K562 (cell line): ENCODE results near the gene SPTBN4. TPM values are rescaled to one million over a fixed set of nuclear protein-coding genes. Genes with fewer than 3 reads are reported as not detected.

Source experiments
- ATAC-seq: fragments of 200-7000 bp; cut with Tn5 transposase; 3 replicates; pipeline ENCODE4 v1.9.1; 2020; ENCODE audit warnings: moderate library complexity
- BruUV-seq: library from RNA; stranded (reverse); fragments of 400-500 nt; replicated peaks from 2 replicates; lab custom pipeline; 2021; lab: Mats Ljungman, UMichigan
- CTCF ChIA-PET: fragments of 300-600 bp; formaldehyde crosslinking; extraction: SDS; loops from one replicate; lab custom pipeline; 2021; ENCODE audit warnings: low intra/inter-chr PET ratio; lab: Yijun Ruan, JAX
- POLR2A ChIA-PET: fragments of 300-600, 350-650 bp; sonication (Branson Sonifier 250); formaldehyde crosslinking; extraction: SDS; loops from one replicate; lab custom pipeline; 2021; ENCODE audit warnings: antibody characterized with exemption, inconsistent platforms; lab: Yijun Ruan, JAX
- DNase-seq, 4 experiments: peaks; one replicate each; pipeline versions ENCODE4 v3.0.0 to v3.0.0-alpha.2; 2011 to 2018; ENCODE audit warnings: low spot score in 3 of 4, mixed read lengths in 3 of 4; ENCODE audit errors: extremely low read depth in 1 of 4
- FAIRE-seq: peaks from 2 replicates; lab custom pipeline; 2011; peaks lifted over from hg19 to GRCh38; lab: Jason Lieb, UNC
- H2AFZ ChIP-seq: 2 replicates; pipeline ENCODE4 v1.6.0; 2011; ENCODE audit warnings: low read depth, low read length, control low read depth, inconsistent platforms
- H3K27ac ChIP-seq: fragments of 200-600 bp; 3 replicates; pipeline ENCODE4 v1.8.0; 2011; ENCODE audit warnings: low read depth, mild to moderate bottlenecking, control low read depth, inconsistent platforms, low read length, moderate library complexity, mixed read lengths; ENCODE audit errors: extremely low read depth
- H3K27me3 ChIP-seq, 2 experiments: fragments of 300-600 bp in 1 of 2; 2 replicates in 1 of 2; 3 replicates in 1 of 2; pipeline versions ENCODE4 v1.6.0 to v1.8.0; 2011; ENCODE audit warnings: inconsistent platforms in 2 of 2, low read length in 2 of 2, mild to moderate bottlenecking in 1 of 2, mixed read lengths in 1 of 2, moderate library complexity in 1 of 2; ENCODE audit not compliant: control insufficient read depth in 2 of 2, insufficient read depth in 2 of 2
- H3K36me3 ChIP-seq: fragments of 300-600 bp; 3 replicates; pipeline ENCODE4 v1.8.0; 2011; ENCODE audit warnings: mild to moderate bottlenecking, low read length, inconsistent platforms; ENCODE audit not compliant: control insufficient read depth, insufficient read depth
- H3K4me1 ChIP-seq, 2 experiments: fragments of 200-600 bp in 1 of 2; replicated peaks in 1 of 2; 2 replicates in 1 of 2; 3 replicates in 1 of 2; pipeline versions ENCODE4 v1.5.1 to v1.8.0; 2011; ENCODE audit warnings: inconsistent platforms in 2 of 2, low read length in 2 of 2, mild to moderate bottlenecking in 1 of 2, mixed read lengths in 1 of 2, moderate library complexity in 1 of 2; ENCODE audit not compliant: control insufficient read depth in 2 of 2, insufficient read depth in 2 of 2
- H3K4me2 ChIP-seq: 2 replicates; pipeline ENCODE4 v1.6.1; 2011; ENCODE audit warnings: low read length, control low read depth, inconsistent platforms, mixed read lengths; ENCODE audit not compliant: insufficient read depth
- H3K4me3 ChIP-seq: fragments of 200-600 bp; sonication (generic), shearing (Covaris generic); 2 replicates; pipeline ENCODE4 v1.5.1; 2016; ENCODE audit warnings: control low read depth, inconsistent platforms
- H3K79me2 ChIP-seq: fragments of 200-600 bp; 3 replicates; pipeline ENCODE4 v1.8.0; 2011; ENCODE audit warnings: low read length, inconsistent platforms; ENCODE audit not compliant: control insufficient read depth, insufficient read depth
- H3K9ac ChIP-seq, 2 experiments: 2 replicates each; pipeline versions ENCODE4 v1.6.0 to v1.6.1; 2011; ENCODE audit warnings: low read depth in 2 of 2, low read length in 2 of 2, control low read depth in 1 of 2, inconsistent platforms in 1 of 2, mild to moderate bottlenecking in 1 of 2, mixed read lengths in 1 of 2; ENCODE audit not compliant: insufficient read depth in 1 of 2
- H3K9me1 ChIP-seq: one replicate; pipeline ENCODE4 v1.6.0; 2011; ENCODE audit warnings: inconsistent platforms, mild to moderate bottlenecking, low read length, moderate library complexity; ENCODE audit not compliant: control insufficient read depth, insufficient read depth
- H3K9me3 ChIP-seq: replicated peaks from 2 replicates; pipeline ENCODE4 v1.5.1; 2011; ENCODE audit warnings: low read depth, low read length, inconsistent platforms; ENCODE audit not compliant: control insufficient read depth, insufficient read depth
- H4K20me1 ChIP-seq: replicated peaks from 2 replicates; pipeline ENCODE4 v1.6.1; 2011; ENCODE audit warnings: low read length, inconsistent platforms, mixed read lengths; ENCODE audit not compliant: control insufficient read depth, insufficient read depth
- ARID4B ChIP-seq: sonication (generic); formaldehyde crosslinking; IDR thresholded peaks from 2 replicates; pipeline ENCODE4 v1.8.0; 2022; ENCODE audit warnings: mild to moderate bottlenecking, missing genetic modification reagents
- ATF7 ChIP-seq: fragments of 450-650 bp; IDR thresholded peaks from 2 replicates; pipeline ENCODE4 v1.7.1; 2014; ENCODE audit warnings: mild to moderate bottlenecking, moderate library complexity
- C11orf30 ChIP-seq: fragments of 450-650 bp; IDR thresholded peaks from 2 replicates; pipeline ENCODE4 v1.6.1; 2016; ENCODE audit warnings: low read depth, mild to moderate bottlenecking
- DACH1 ChIP-seq: fragments of 450-650 bp; IDR thresholded peaks from 2 replicates; pipeline ENCODE4 v1.6.1; 2018; ENCODE audit not compliant: partially characterized antibody
- FOXJ2 ChIP-seq: fragments of 200-800 bp; sonication (Bioruptor generic); IDR thresholded peaks from 2 replicates; pipeline ENCODE4 v1.6.1; 2016; ENCODE audit warnings: missing genetic modification characterization, missing compliant biosample characterization
- HMG20A ChIP-seq: fragments of 450-650 bp; formaldehyde crosslinking; conservative IDR thresholded peaks from 2 replicates; pipeline ENCODE4 v1.4.0; 2020; ENCODE audit warnings: mild to moderate bottlenecking, mixed read lengths
- JUND ChIP-seq, 2 experiments: IDR thresholded peaks; 2 replicates in 1 of 2; 3 replicates in 1 of 2; pipeline ENCODE4 v1.6.1; 2011; ENCODE audit warnings: borderline replicate concordance in 2 of 2, low read depth in 2 of 2, low read length in 2 of 2, improper control_type of control experiment in 1 of 2, missing biosample characterization in 1 of 2, missing genetic modification characterization in 1 of 2, missing genetic modification reagents in 1 of 2
- NFIC ChIP-seq: fragments of 450-650 bp; IDR thresholded peaks from 2 replicates; pipeline ENCODE4 v1.6.1; 2017; ENCODE audit warnings: mild to moderate bottlenecking, inconsistent platforms
- NKRF ChIP-seq: fragments of 450-650 bp; IDR thresholded peaks from 2 replicates; pipeline ENCODE4 v1.6.1; 2016; ENCODE audit warnings: borderline replicate concordance
- POLR2B ChIP-seq: fragments of 450-650 bp; IDR thresholded peaks from 2 replicates; pipeline ENCODE4 v1.6.1; 2018; ENCODE audit warnings: low read depth; ENCODE audit not compliant: partially characterized antibody
- SMARCE1 ChIP-seq: fragments of 450-650 bp; IDR thresholded peaks from 2 replicates; pipeline ENCODE4 v1.7.1; 2016; ENCODE audit warnings: mild to moderate bottlenecking
- TSC22D4 ChIP-seq: fragments of 450-650 bp; IDR thresholded peaks from 2 replicates; pipeline ENCODE4 v1.6.1; 2016; ENCODE audit warnings: missing genetic modification characterization, missing biosample characterization, control low read depth
- YBX1 ChIP-seq: fragments of 450-650 bp; IDR thresholded peaks from 2 replicates; pipeline ENCODE4 v1.7.1; 2016; ENCODE audit warnings: mild to moderate bottlenecking
- ZNF354B ChIP-seq: fragments of 250-450 bp; sonication (Bioruptor Pico); IDR thresholded peaks from 2 replicates; pipeline ENCODE4 v1.4.0; 2020
- WGBS: fragments of 100-300 bp; shearing (Covaris generic); methylation state at CpG from one replicate; pipeline ENCODE4 v1.1.6; 2016; ENCODE audit warnings: low coverage, mixed read lengths; ENCODE audit not compliant: insufficient coverage; ENCODE audit errors: missing lambda C conversion rate; 5-methylcytosine and 5-hydroxymethylcytosine counted together
- in situ Hi-C: fragments of 300-500 bp; cut with MboI; formaldehyde crosslinking; loops from 4 replicates; pipeline ENCODE4 v1.15.0; 2018; ENCODE audit warnings: inconsistent platforms, mixed read lengths
- intact Hi-C: fragments of 100-400 bp; cut with micrococcal nuclease; formaldehyde crosslinking; loops from 2 replicates; pipeline ENCODE4 v1.14.2; 2022
- polyA plus RNA-seq, 8 experiments: library from polyadenylated mRNA; depleted of rRNA in 4 of 8; stranded (reverse) in 5 of 8; unstranded in 3 of 8; fragments of >200 nt; fragmentation: Nextera tagmentation in 2 of 8; fragmentation: Illumina TruSeq in 1 of 8; extraction: Ambion mirVana in 2 of 8; extraction: Trizol in 1 of 8; gene quantifications; 2 replicates each; pipeline versions ENCODE4 v1.2.1 to v1.2.3, GENCODE V29; 2011 to 2014; ENCODE audit warnings: inconsistent platforms in 1 of 8, missing spikeins in 1 of 8
- total RNA-seq, 7 experiments: library from RNA; depleted of rRNA in 6 of 7; stranded (reverse); fragments of >200 nt in 6 of 7; fragmentation: Illumina TruSeq in 2 of 7; extraction: Trizol in 2 of 7; gene quantifications; 2 replicates each; pipeline versions ENCODE4 v1.2.1 to v1.2.3, GENCODE V29; 2011 to 2021; ENCODE audit warnings: low replicate concordance in 1 of 7

SPTBN4 gene
- total and polyA plus RNA-seq, 9 of the 15 experiments (the other 6 are each of a cell fraction or from before 2014, with no cell fraction given) = 0.01 to 1.5 (median 0.86) TPM

- POLR2A ChIA-PET = interaction anchor here (0.8 to 3.7 kb wide), 8 partner anchors 9 to 139 kb away, joined by 3 to 28 read pairs (median 6); partner anchors contain the start of genes BLVRB and SERTAD1
- Histone ChIP-seq H3K9ac (peak within 1 kb of the TSS; percentile 92 to 94), H3K27me3 (no peaks in the 10 kb centered on the region), H2AFZ (peak within 1 kb of the TSS; percentile 100), H3K4me2 (peak within 1 kb of the TSS; percentile 89), H3K36me3 (peaks cover 44% of the 10 kb centered on the region), H3K9me1 (no peaks in the 10 kb centered on the region), H4K20me1 (peaks cover 22% of the 10 kb centered on the region), H3K79me2 (peaks cover 38% of the 10 kb centered on the region), H3K4me1 (peaks cover 24 to 29% of the 10 kb centered on the region in 2 experiments), H3K27ac (peak within 1 kb of the TSS; percentile 95), H3K9me3 (no peaks in the 10 kb centered on the region), H3K4me3 (peak within 1 kb of the TSS; percentile 90)
- WGBS = under 1% methylated on average over 46 of the region's 72 CpGs
- CTCF ChIA-PET = interaction anchor here (1.1 to 1.2 kb wide), 2 partner anchors 24 to 139 kb away, joined by 3 to 4 read pairs; no protein-coding TSS in a partner anchor
- peak; percentile 81 for ATAC-seq
- BruUV-seq = no TSS peak
- in situ Hi-C loops = no loop called here
- peak; percentile 95 to 97 (median 96) for DNase-seq
- intact Hi-C loops = loop anchor here (1.0 to 5.0 kb wide), 4 partner anchors 23 to 139 kb away; partner anchors contain the start of genes C19orf47 and PLD3
- peak; percentile 76 for FAIRE-seq
- TF ChIP-seq POLR2B (peak; percentile 69), YBX1 (no peak), ZNF354B (CRISPR knock-in tag) (no peak), FOXJ2 (tag) (no peak), JUND (IDR thresholded peaks at IDR 0.05; ENCODE audit: borderline replicate concordance, low read depth, low read length) (no peak; the same call in 1 of the 2 replicates), JUND (tag; IDR thresholded peaks at IDR 0.05; ENCODE audit: borderline replicate concordance, low read depth, low read length) (peak; percentile 33; the same call in 1 of the 3 replicates), NFIC (peak; percentile 76), ATF7 (peak; percentile 87; the same call in 1 of the 2 replicates), SMARCE1 (no peak; the same call in none of the 2 replicates), HMG20A (CRISPR knock-in tag) (no peak), NKRF (peak; percentile 95), C11orf30 (peak; percentile 62; the same call in 1 of the 2 replicates), TSC22D4 (tag) (no peak), DACH1 (no peak), ARID4B (CRISPR knock-in tag) (peak; percentile 96)
Measured at GRCh38 chr19:40444000-40444824, 22.6 kb upstream of the SPTBN4 start, which contains the start of gene SERTAD3. Gene SERTAD3, minus strand, starts transcription at chr19:40444335. Its CDS starts 2,255 bp downstream, at chr19:40442080.
